HG03432 (cell line): Measurements from ENCODE around the gene TNIK.
"Not testable (repeated sequence)": the region's sequence is repeated elsewhere in the genome, so short reads cannot be mapped to it uniquely, and the experiment has no call there.

Experiments used
- ATAC-seq: cut with Tn5 transposase; IDR thresholded peaks from one replicate; pipeline ENCODE4 v1.9.1; 2021; ENCODE audit warnings: mild to moderate bottlenecking, moderate library complexity; ENCODE audit not compliant: unreplicated experiment

TNIK gene

GRCh38 chr3:171287761-171288160 is 172.4 kb downstream of the TNIK start:
- not testable (repeated sequence) for ATAC-seq

DNA sequence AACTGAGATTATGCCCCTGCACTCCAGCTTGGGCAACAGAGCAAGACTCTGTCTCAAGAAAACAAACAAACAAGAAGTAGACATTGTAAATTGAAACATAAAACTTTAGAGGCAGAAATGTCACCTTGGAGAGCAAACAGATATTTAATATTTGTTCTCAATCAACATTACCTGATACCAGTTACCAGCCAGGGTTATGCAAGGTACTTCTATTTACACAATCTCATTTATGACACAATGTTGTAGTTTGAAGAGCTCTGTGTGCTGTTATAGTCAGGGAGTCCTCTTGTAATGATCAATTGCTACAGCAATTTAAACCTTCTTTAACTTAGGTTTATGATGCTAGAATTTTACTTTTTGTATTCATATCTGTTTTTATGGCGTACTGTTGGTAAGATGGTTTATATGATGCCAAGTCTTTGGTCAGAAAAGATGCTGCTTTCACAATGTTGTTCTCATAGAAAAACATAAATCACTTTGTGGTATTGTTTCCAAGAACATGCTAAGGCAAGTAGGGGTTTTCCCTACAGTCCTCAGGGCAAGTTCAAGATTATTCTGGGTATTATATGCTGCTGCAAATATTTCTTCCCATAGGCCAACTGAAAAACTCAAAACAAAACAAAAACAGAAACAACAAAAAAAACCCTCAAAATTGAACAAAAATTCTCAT is 173.5 kb downstream of the TNIK start:
- peak; percentile 54 for ATAC-seq

- ATAC-seq = peak; percentile 41
Measured at GRCh38 chr3:171285287-171285686, 174.9 kb downstream of the TNIK start.

GRCh38 chr3:171284308-171285075 is 175.7 kb downstream of the TNIK start:
- peak; percentile 59 for ATAC-seq

DNA sequence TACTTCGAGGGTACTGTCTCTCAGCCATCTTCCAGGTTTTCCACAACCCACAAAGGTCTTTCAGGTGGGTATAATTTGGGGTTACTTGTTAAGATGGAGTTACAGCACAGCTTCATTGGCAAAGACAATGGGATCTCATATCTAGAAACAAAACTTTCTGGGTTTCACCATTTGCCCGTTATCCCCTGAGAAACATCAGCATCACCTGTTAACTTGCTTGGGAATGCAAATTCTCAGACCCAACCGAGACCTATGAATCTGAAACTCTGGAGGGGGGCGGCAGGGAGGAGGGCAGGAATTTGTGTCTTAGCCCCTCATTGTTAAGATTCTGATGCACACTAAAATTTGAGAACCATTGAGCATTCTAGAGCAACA is 176.4 kb downstream of the TNIK start:
- no peak for ATAC-seq

GRCh38 chr3:171283183-171283847 is 176.9 kb downstream of the TNIK start:
- ATAC-seq = no peak

DNA sequence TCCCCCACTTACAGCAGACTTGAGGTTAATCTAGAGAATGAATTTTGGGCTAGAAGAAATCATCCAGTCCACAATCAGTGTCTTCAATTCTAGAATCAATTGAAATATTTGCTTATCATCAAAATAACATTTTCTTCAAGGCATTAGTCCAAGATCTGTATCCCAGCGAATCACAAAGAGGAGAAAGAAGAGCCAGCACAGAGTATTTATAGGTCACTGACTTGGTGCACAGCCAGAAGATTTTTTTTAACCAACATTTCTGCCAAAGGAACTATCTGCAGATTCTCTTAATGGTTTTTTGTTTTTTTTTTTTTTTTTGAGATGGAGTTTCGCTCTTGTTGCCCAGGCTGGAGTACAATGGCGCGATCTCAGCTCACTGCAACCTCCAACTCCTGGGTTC is 178.2 kb downstream of the TNIK start:
- no peak for ATAC-seq

DNA sequence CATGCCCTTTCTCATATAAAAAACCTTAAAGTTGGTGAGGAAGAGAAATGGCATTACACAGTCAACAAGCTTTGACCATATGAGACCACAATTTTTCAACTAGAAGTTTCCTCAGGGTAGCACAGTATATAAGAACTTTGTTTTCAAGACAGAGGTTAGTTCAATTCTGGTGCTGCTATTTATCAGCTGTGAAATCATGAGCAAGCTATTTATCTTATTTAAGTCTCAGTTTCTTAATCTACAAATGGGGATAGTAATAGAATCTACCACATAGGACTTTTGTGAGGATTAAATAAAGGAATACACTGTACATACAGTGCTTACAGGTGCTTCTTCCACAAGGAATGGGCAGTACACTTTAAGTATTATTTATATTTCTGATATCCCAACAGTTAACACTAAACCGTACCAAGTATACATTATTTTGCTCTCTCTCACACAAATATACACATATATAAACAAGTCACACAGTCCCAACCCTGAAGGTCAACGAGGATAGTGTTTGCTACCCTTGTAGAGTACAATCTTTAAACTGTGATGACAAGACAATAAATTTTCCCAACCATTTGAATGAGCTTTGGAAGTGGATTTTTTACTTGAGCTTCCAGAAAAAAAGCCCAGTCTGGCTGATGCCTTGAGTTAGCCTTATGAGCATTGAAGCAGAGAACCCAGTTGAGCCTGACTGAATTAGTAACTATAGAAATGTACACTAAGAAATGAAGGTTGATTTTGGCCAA is 178.8 kb downstream of the TNIK start:
- ATAC-seq = no peak

DNA sequence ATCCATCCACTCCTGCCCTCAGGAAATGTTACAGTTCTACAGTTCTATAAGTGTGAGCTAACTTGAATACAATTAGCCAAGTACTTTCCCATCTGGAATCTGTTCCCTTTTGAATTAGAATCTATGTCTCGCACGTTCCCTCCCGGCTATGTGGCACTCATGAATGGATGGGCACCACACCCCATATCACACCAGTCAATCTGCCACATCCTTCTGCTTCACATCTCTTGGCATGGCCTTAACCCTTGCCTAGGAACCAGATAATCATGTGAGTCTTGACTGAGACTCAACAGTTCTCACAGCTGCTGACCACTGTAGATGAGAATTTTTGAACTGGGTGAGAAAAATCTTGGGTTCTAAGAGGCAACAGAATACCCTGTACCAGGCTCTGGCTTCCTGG is 180.2 kb downstream of the TNIK start:
- ATAC-seq = no peak

DNA sequence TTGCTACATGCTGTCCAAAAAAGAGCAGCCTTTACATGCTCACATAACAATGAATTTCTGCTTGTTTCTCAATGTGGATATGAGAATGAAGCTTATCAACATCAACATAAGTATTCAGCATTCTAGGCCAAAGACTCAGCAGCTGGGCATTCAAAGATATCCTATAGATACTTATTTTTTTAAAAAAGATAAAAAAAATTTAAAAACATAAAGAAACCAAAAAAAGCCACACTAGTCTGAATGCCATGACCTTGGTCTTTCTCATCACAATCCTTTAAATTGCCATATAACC is 182.0 kb downstream of the TNIK start:
- no peak for ATAC-seq

GRCh38 chr3:171277456-171278298 is 182.5 kb downstream of the TNIK start:
- ATAC-seq = no peak

DNA sequence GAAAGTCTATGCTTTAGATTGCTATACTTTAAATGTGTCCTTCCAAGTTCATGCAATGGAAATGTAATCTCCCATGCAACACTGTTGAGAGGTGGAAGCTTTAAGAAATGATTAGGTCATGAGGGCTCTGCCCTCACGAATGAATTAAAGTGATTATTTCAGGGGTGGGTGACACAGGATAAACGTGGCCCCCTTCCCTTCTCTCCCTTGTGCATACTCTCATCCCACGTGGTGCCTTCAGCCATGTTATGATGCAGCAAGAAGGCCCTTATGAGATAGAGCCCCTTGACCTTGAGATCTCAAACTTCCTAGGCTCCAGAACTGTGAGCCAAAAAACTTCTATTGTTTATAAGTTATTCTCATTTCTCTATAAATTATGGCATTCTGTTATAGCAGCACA is 183.3 kb downstream of the TNIK start:
- no peak for ATAC-seq

DNA sequence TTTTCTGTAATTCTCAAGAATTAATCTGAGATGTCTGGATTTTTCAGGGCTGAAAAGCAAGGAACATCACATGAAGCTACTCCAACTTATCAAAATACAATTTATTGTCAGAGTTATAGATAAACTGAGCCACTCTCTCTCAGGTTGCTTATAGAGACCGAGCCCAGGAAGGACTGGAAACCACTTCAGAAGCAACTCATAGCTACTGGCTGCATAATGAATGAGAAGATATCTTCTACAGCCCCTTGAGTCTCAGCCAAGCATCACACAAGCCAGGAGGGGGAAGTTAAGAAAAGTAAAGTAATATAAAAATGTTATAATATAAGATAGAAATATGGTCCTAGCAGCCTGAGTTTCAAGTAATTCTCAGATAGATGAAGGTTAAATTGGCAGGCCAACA is 186.0 kb downstream of the TNIK start:
- ATAC-seq = no peak

- ATAC-seq = no peak
Measured at GRCh38 chr3:171270541-171270940, 189.7 kb downstream of the TNIK start.

DNA sequence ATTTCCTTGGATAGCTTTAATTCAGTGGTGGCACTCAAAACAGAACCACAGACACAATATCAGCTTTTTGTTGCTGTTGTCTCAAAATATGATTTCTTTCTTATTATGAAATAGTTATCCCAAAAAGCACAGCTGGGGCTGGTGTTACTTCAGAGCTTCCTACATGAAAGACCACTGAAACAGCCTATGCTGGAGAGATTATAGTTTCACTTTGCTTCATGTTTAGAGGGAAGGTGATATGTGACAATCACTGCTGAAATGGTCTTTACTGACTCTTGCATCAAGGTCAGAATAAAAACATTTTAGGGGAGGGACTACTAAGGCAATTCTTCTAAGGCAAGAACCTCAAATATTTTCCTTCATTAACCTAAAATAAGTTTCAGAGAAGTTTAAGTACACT is 190.7 kb downstream of the TNIK start:
- ATAC-seq = peak; percentile 59

GRCh38 chr3:171268677-171269076 is 191.5 kb downstream of the TNIK start:
- no peak for ATAC-seq

- no peak for ATAC-seq
Measured at GRCh38 chr3:171267104-171267503, 193.1 kb downstream of the TNIK start.

- ATAC-seq = no peak
Measured at GRCh38 chr3:171266740-171267073, 193.5 kb downstream of the TNIK start.

DNA sequence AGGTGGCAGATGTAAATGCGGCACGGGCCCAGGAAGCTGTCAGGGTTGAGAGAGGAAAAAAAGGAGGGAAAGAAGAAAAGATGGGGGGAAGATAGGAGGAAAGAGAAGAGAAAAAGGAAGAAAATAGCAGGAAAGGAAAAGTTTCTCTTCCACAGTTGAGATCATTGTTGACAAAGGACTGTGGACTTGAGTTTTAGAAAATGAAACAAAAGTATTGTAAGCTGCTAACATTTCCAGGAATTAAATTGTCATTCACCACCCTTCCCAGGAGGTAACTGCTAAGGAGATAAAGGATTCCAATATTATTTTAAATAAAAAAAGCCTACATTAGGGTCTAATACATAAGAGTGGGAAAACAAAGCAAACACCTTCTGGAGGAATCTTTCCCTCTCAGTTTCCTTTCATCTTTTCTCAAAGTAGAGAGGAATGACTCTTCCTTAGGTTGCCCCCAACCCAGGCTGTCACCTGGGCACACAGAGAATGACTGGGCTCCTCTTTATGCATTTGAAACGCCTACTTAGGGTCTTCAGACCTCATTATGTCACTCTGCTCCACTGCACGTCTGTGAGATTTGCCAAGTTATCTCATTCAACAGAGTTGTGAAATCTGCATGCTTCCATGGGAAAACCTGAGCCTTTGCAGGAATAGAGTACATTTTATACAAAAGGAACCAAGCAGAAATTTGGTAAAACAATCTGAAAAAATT is 194.0 kb downstream of the TNIK start:
- no peak for ATAC-seq

GRCh38 chr3:171264758-171265157 is 195.4 kb downstream of the TNIK start:
- no peak for ATAC-seq
